ENCODE results near the gene KAZN.

KAZN gene

GRCh38 chr1:14777516-14778506 is 179.3 kb downstream of the KAZN start:
- no peak for DNase-seq (ENCODE audit: low read depth)
- H3K4me3 ChIP-seq (ENCODE audit: low read depth, low read length), result no peak overlapping the region

- H3K4me3 ChIP-seq (ENCODE audit: low read depth, low read length), result no peak overlapping the region
Measured at GRCh38 chr1:14778541-14778897, 180.0 kb downstream of the KAZN start.

GRCh38 chr1:14778898-14779865 is 180.7 kb downstream of the KAZN start:
- DNase-seq (ENCODE audit: low read depth), result no peak
- no peak overlapping the region for H3K4me3 ChIP-seq (ENCODE audit: low read depth, low read length)

More at GRCh38 chr1:14778541-14778897, 180.0 kb downstream of the KAZN start:
- DNase-seq (ENCODE audit: low read depth), result no peak

GRCh38 chr1:14780271-14780670 is 181.8 kb downstream of the KAZN start:
- no peak overlapping the region for H3K4me3 ChIP-seq (ENCODE audit: low read depth, low read length)
- DNase-seq (ENCODE audit: low read depth), result no peak

- DNase-seq (ENCODE audit: low read depth), result no peak
- H3K4me3 ChIP-seq (ENCODE audit: low read depth, low read length), result no peak overlapping the region
Measured at GRCh38 chr1:14781811-14782210, 183.3 kb downstream of the KAZN start.

GRCh38 chr1:14782741-14783591 is 184.5 kb downstream of the KAZN start:
- DNase-seq (ENCODE audit: low read depth), result no peak
- no peak overlapping the region for H3K4me3 ChIP-seq (ENCODE audit: low read depth, low read length)

GRCh38 chr1:14783592-14783886 is 185.1 kb downstream of the KAZN start:
- DNase-seq (ENCODE audit: low read depth), result no peak
- no peak overlapping the region for H3K4me3 ChIP-seq (ENCODE audit: low read depth, low read length)

GRCh38 chr1:14784790-14785773 is 186.6 kb downstream of the KAZN start:
- no peak overlapping the region for H3K4me3 ChIP-seq (ENCODE audit: low read depth, low read length)
- DNase-seq (ENCODE audit: low read depth), result no peak

- DNase-seq (ENCODE audit: low read depth), result no peak
- no peak overlapping the region for H3K4me3 ChIP-seq (ENCODE audit: low read depth, low read length)
Measured at GRCh38 chr1:14786109-14786675, 187.7 kb downstream of the KAZN start.

- DNase-seq (ENCODE audit: low read depth), result no peak
- no peak overlapping the region for H3K4me3 ChIP-seq (ENCODE audit: low read depth, low read length)
Measured at GRCh38 chr1:14786681-14787080, 188.2 kb downstream of the KAZN start.

GRCh38 chr1:14787604-14788003 is 189.1 kb downstream of the KAZN start:
- no peak overlapping the region for H3K4me3 ChIP-seq (ENCODE audit: low read depth, low read length)
- DNase-seq (ENCODE audit: low read depth), result no peak

GRCh38 chr1:14788080-14788479 is 189.6 kb downstream of the KAZN start:
- no peak for DNase-seq (ENCODE audit: low read depth)
- no peak overlapping the region for H3K4me3 ChIP-seq (ENCODE audit: low read depth, low read length)

GRCh38 chr1:14790982-14791381 is 192.5 kb downstream of the KAZN start:
- H3K4me3 ChIP-seq (ENCODE audit: low read depth, low read length), result no peak overlapping the region
- DNase-seq (ENCODE audit: low read depth), result no peak

GRCh38 chr1:14791654-14792053 is 193.2 kb downstream of the KAZN start:
- DNase-seq (ENCODE audit: low read depth), result no peak
- no peak overlapping the region for H3K4me3 ChIP-seq (ENCODE audit: low read depth, low read length)

GRCh38 chr1:14794136-14794768 is 195.8 kb downstream of the KAZN start:
- DNase-seq (ENCODE audit: low read depth), result no peak
- no peak overlapping the region for H3K4me3 ChIP-seq (ENCODE audit: low read depth, low read length)

GRCh38 chr1:14794906-14795305 is 196.4 kb downstream of the KAZN start:
- H3K4me3 ChIP-seq (ENCODE audit: low read depth, low read length), result no peak overlapping the region
- no peak for DNase-seq (ENCODE audit: low read depth)

- no peak overlapping the region for H3K4me3 ChIP-seq (ENCODE audit: low read depth, low read length)
- DNase-seq (ENCODE audit: low read depth), result no peak
Measured at GRCh38 chr1:14795589-14795988, 197.1 kb downstream of the KAZN start.

GRCh38 chr1:14800014-14800413 is 201.5 kb downstream of the KAZN start:
- no peak for DNase-seq (ENCODE audit: low read depth)
- H3K4me3 ChIP-seq (ENCODE audit: low read depth, low read length), result no peak overlapping the region
